Astrocyte (in vitro differentiated cells and primary cell): ENCODE measurements around the gene SFSWAP. TPM values are rescaled to one million over a fixed set of nuclear protein-coding genes. Genes with fewer than 3 reads are reported as not detected.

Experiments
- DNase-seq: peaks from one replicate; pipeline ENCODE4 v3.0.0-alpha.2; 2010; ENCODE audit warnings: low read depth
- FAIRE-seq: peaks from 2 replicates; lab custom pipeline; 2011; peaks lifted over from hg19 to GRCh38; lab: Jason Lieb, UNC
- H2AFZ ChIP-seq: 2 replicates; pipeline ENCODE4 v1.6.0; 2012; ENCODE audit warnings: low read depth, low read length, inconsistent platforms
- H3K27ac ChIP-seq: 2 replicates; pipeline ENCODE4 v1.5.1; 2011; ENCODE audit warnings: low read depth, low read length, inconsistent platforms
- H3K27me3 ChIP-seq: 2 replicates; pipeline ENCODE4 v1.6.0; 2011; ENCODE audit warnings: low read length, inconsistent platforms; ENCODE audit not compliant: insufficient read depth
- H3K36me3 ChIP-seq: 2 replicates; pipeline ENCODE4 v1.5.1; 2011; ENCODE audit warnings: low read length, inconsistent platforms; ENCODE audit not compliant: insufficient read depth
- H3K4me1 ChIP-seq: 2 replicates; pipeline ENCODE4 v1.5.1; 2011; ENCODE audit warnings: low read length, inconsistent platforms; ENCODE audit not compliant: insufficient read depth
- H3K4me2 ChIP-seq: 2 replicates; pipeline ENCODE4 v1.6.0; 2012; ENCODE audit warnings: low read length, inconsistent platforms
- H3K4me3 ChIP-seq: 2 replicates; pipeline ENCODE4 v1.5.1; 2011; ENCODE audit warnings: low read depth, mild to moderate bottlenecking, low read length, inconsistent platforms; ENCODE audit not compliant: insufficient read depth
- H3K79me2 ChIP-seq: 2 replicates; pipeline ENCODE4 v1.6.0; 2012; ENCODE audit warnings: mild to moderate bottlenecking, low read length, inconsistent platforms; ENCODE audit not compliant: insufficient read depth
- H3K9ac ChIP-seq: 2 replicates; pipeline ENCODE4 v1.6.0; 2012; ENCODE audit warnings: mild to moderate bottlenecking, low read length, inconsistent platforms
- H3K9me3 ChIP-seq: 2 replicates; pipeline ENCODE4 v1.5.1; 2012; ENCODE audit warnings: low read depth, mild to moderate bottlenecking, low read length, inconsistent platforms; ENCODE audit not compliant: insufficient read depth
- H4K20me1 ChIP-seq: 2 replicates; pipeline ENCODE4 v1.6.0; 2012; ENCODE audit warnings: low read length, inconsistent platforms; ENCODE audit not compliant: insufficient read depth
- H3K27ac Mint-ChIP-seq: one replicate; pipeline ENCODE4 v1.8.0; 2021; ENCODE audit warnings: mild to moderate bottlenecking, mixed read lengths; ENCODE audit not compliant: unreplicated experiment
- H3K27me3 Mint-ChIP-seq: one replicate; pipeline ENCODE4 v1.8.0; 2021; ENCODE audit warnings: low read depth, mixed read lengths; ENCODE audit not compliant: unreplicated experiment
- H3K36me3 Mint-ChIP-seq: one replicate; pipeline ENCODE4 v1.8.0; 2021; ENCODE audit warnings: low read depth, mixed read lengths; ENCODE audit not compliant: unreplicated experiment
- H3K4me1 Mint-ChIP-seq: one replicate; pipeline ENCODE4 v1.8.0; 2021; ENCODE audit warnings: low read depth, mixed read lengths; ENCODE audit not compliant: unreplicated experiment
- H3K4me3 Mint-ChIP-seq: one replicate; pipeline ENCODE4 v1.8.0; 2021; ENCODE audit warnings: mild to moderate bottlenecking, moderate library complexity, mixed read lengths; ENCODE audit not compliant: unreplicated experiment
- H3K9me3 Mint-ChIP-seq: one replicate; pipeline ENCODE4 v1.8.0; 2021; ENCODE audit warnings: mild to moderate bottlenecking, mixed read lengths; ENCODE audit not compliant: unreplicated experiment
- CTCF ChIP-seq: IDR thresholded peaks from 2 replicates; pipeline ENCODE4 v1.5.1; 2011; ENCODE audit warnings: low read depth, mild to moderate bottlenecking, inconsistent platforms, low read length, moderate library complexity; ENCODE audit not compliant: insufficient read depth
- EZH2 ChIP-seq: IDR thresholded peaks from 2 replicates; pipeline ENCODE4 v1.6.1; 2012; ENCODE audit warnings: mild to moderate bottlenecking, low read length, inconsistent platforms; ENCODE audit not compliant: insufficient read depth
- total RNA-seq: library from RNA; stranded (reverse); gene quantifications from 2 replicates; pipeline ENCODE4 v1.2.1, GENCODE V29; 2021

Gene SFSWAP
- total RNA-seq, 1 donor from 2014 or later: 35.7 TPM

- no peak for TF ChIP-seq CTCF
- no peak for TF ChIP-seq EZH2
- no peak for FAIRE-seq
- Histone ChIP-seq H3K4me1 (no peaks in the 10 kb centered on the region), H3K4me2 (no peak overlapping the region), H3K79me2 (no peaks in the 10 kb centered on the region), H2AFZ (no peak overlapping the region), H4K20me1 (no peaks in the 10 kb centered on the region), H3K9me3 (no peaks in the 10 kb centered on the region), H3K36me3 (no peaks in the 10 kb centered on the region), H3K27me3 (no peaks in the 10 kb centered on the region), H3K4me3 (no peak overlapping the region), H3K9ac (no peak overlapping the region), H3K27ac (no peak overlapping the region)
- Mint-ChIP-seq H3K9me3 (peaks cover 6% of the 10 kb centered on the region), H3K27me3 (peaks cover 7% of the 10 kb centered on the region), H3K4me1 (no peaks in the 10 kb centered on the region), H3K27ac (no peak overlapping the region), H3K36me3 (no peaks in the 10 kb centered on the region), H3K4me3 (no peak overlapping the region)
- DNase-seq: no peak
These were observed 106.4 kb downstream of the SFSWAP start for GRCh38 chr12:131817241-131817640.

GRCh38 chr12:131818821-131819585 is 108.1 kb downstream of the SFSWAP start:
- no peak overlapping the region for H3K4me3 Mint-ChIP-seq
- Histone ChIP-seq H3K9me3 (no peaks in the 10 kb centered on the region), H2AFZ (no peak overlapping the region), H3K4me1 (no peaks in the 10 kb centered on the region), H4K20me1 (no peaks in the 10 kb centered on the region), H3K79me2 (no peaks in the 10 kb centered on the region), H3K27ac (no peak overlapping the region), H3K9ac (no peak overlapping the region), H3K4me3 (no peak overlapping the region), H3K4me2 (no peak overlapping the region), H3K27me3 (no peaks in the 10 kb centered on the region), H3K36me3 (no peaks in the 10 kb centered on the region)
- no peaks in the 10 kb centered on the region for H3K36me3 Mint-ChIP-seq
- FAIRE-seq: no peak
- TF ChIP-seq CTCF: no peak
- no peak for TF ChIP-seq EZH2
- H3K4me1 Mint-ChIP-seq: no peaks in the 10 kb centered on the region
- DNase-seq: no peak
- H3K9me3 Mint-ChIP-seq: no peaks in the 10 kb centered on the region
- H3K27ac Mint-ChIP-seq: no peak overlapping the region
- peaks cover 7% of the 10 kb centered on the region for H3K27me3 Mint-ChIP-seq

- Mint-ChIP-seq H3K4me1 (no peaks in the 10 kb centered on the region), H3K9me3 (no peaks in the 10 kb centered on the region), H3K36me3 (no peaks in the 10 kb centered on the region), H3K4me3 (no peak overlapping the region), H3K27me3 (peaks cover 26% of the 10 kb centered on the region), H3K27ac (no peak overlapping the region)
- H3K27me3 ChIP-seq: no peaks in the 10 kb centered on the region
- no peaks in the 10 kb centered on the region for H3K9me3 ChIP-seq
- peaks cover 3% of the 10 kb centered on the region for H4K20me1 ChIP-seq
- H3K36me3 ChIP-seq: no peaks in the 10 kb centered on the region
- no peak for FAIRE-seq
- H3K4me1 ChIP-seq: peaks cover 14% of the 10 kb centered on the region
- TF ChIP-seq EZH2: no peak
- TF ChIP-seq CTCF: no peak
- no peak overlapping the region for H3K9ac ChIP-seq
- H2AFZ ChIP-seq: no peak overlapping the region
- DNase-seq: no peak
- no peak overlapping the region for H3K4me3 ChIP-seq
- H3K27ac ChIP-seq: no peak overlapping the region
- no peak overlapping the region for H3K4me2 ChIP-seq
- no peaks in the 10 kb centered on the region for H3K79me2 ChIP-seq
These were observed 113.6 kb downstream of the SFSWAP start for GRCh38 chr12:131824450-131824849.
